GM13976 (cell line): ENCODE measurements around the gene SLC7A14.

Experiments used
- DNase-seq: peaks from one replicate; pipeline ENCODE4 v3.0.0; 2012; ENCODE audit warnings: low spot score
- CTCF ChIP-seq: IDR thresholded peaks from 2 replicates; pipeline ENCODE4 v1.5.1; 2012; ENCODE audit warnings: borderline replicate concordance, mild to moderate bottlenecking; ENCODE audit not compliant: insufficient read depth; ENCODE audit errors: extremely low read depth, missing control alignments, control extremely low read depth
- in situ Hi-C: fragments of 300-500 bp; cut with MboI; formaldehyde crosslinking; loops from one replicate; pipeline ENCODE4 v1.12.0; 2022; ENCODE audit warnings: low sequenced_read_pairs, mixed read lengths, inconsistent platforms; ENCODE audit not compliant: unreplicated experiment

Gene SLC7A14

GRCh38 chr3:170507063-170507462 lies 78.8 kb downstream of the SLC7A14 start:
- in situ Hi-C loops = no loop called here
- DNase-seq = no peak
- TF ChIP-seq CTCF = no peak

GRCh38 chr3:170506556-170506955 lies 79.3 kb downstream of the SLC7A14 start:
- no peak for TF ChIP-seq CTCF
- DNase-seq = no peak
- in situ Hi-C loops = no loop called here

DNA sequence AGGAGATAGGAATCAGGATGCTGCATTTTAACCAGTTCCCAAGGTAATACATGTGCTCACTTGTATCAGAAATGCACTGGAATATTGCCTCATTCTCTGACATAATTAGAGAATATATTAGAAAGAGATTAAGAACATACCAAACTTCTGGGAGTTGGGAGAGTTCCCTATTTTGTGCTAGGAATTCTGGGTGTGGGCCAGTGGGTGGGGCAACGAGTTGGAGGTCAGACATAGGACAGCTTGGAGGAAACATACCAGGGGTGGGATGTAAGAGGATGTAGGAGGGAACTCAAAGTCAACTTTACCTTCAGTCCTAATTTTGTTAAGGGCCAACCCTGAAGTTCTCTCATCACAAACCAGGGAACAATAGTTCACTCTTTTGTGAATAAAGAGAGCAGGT lies 83.6 kb downstream of the SLC7A14 start:
- no peak for DNase-seq
- no peak for TF ChIP-seq CTCF
- in situ Hi-C loops = no loop called here

DNA sequence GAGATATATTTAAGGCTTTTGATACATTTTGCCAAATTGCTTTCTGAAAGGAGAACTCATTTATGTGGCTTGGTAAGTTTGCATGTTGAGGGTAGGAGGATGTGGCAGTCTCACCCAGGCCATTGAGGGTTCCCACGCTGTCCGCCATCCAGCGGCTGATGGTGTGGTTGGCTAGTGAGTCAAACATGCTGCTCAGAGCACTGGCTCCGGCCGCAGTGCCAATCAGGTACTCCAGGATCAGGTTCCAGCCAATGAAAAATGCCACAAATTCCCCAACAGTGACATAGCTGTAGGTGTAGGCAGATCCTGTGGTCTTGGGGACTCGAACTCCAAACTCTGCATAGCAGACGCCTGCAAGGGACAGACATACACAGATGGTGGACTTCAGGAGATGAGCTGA lies 84.9 kb downstream of the SLC7A14 start:
- TF ChIP-seq CTCF = no peak
- DNase-seq = no peak
- in situ Hi-C loops = no loop called here

GRCh38 chr3:170500462-170500861 lies 85.4 kb downstream of the SLC7A14 start:
- no peak for TF ChIP-seq CTCF
- no peak for DNase-seq
- in situ Hi-C loops = no loop called here

GRCh38 chr3:170499562-170500156 lies 86.2 kb downstream of the SLC7A14 start:
- TF ChIP-seq CTCF = peak; percentile 29
- in situ Hi-C loops = no loop called here
- DNase-seq = peak; percentile 60
